ENCODE data around the gene KIF16B. TPM values are rescaled to one million over a fixed set of nuclear protein-coding genes. Genes with fewer than 3 reads are reported as not detected.

KIF16B gene
- total RNA-seq, 1 experiment from 2014 or later: 7.0 TPM

DNA sequence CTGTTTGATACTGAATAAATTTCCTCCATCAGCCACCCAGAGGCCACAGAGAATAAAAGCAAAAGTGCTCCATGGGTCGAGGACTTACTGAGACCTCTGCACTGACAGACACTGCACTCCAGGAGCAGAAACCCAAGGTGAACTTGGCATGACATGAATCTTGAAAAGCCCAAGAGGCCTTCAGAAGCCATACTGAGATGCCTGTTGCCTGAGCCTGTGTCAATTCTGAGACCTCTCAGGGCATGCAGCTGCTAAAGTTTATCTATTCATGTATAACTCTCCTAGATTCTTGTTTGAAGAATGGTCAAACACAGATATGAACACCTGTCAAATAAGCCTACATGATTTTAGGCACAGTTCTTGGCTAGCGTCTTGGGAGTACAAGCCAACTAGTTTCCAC lies 145.7 kb downstream of the KIF16B start:
- no peaks in the 10 kb centered on the region for H3K79me2 ChIP-seq (ENCODE audit: insufficient read depth, low read length)
- H3K36me3 ChIP-seq (ENCODE audit: control insufficient read depth in 1 of 2, insufficient read depth in 2 of 2, low read length in 2 of 2): no peaks in the 10 kb centered on the region
- RAD21 ChIA-PET (ENCODE audit: low non-redundant PET in 1 of 2, low total read pairs in 2 of 2, uncharacterized antibody in 2 of 2, unreplicated experiment in 2 of 2): no interaction called here
- CTCF ChIA-PET: no interaction called here
- POLR2A ChIA-PET: no interaction called here
- no peaks in the 10 kb centered on the region for H3K27me3 ChIP-seq (ENCODE audit: insufficient read depth, low read length)
- TF ChIP-seq, protein P1, sequence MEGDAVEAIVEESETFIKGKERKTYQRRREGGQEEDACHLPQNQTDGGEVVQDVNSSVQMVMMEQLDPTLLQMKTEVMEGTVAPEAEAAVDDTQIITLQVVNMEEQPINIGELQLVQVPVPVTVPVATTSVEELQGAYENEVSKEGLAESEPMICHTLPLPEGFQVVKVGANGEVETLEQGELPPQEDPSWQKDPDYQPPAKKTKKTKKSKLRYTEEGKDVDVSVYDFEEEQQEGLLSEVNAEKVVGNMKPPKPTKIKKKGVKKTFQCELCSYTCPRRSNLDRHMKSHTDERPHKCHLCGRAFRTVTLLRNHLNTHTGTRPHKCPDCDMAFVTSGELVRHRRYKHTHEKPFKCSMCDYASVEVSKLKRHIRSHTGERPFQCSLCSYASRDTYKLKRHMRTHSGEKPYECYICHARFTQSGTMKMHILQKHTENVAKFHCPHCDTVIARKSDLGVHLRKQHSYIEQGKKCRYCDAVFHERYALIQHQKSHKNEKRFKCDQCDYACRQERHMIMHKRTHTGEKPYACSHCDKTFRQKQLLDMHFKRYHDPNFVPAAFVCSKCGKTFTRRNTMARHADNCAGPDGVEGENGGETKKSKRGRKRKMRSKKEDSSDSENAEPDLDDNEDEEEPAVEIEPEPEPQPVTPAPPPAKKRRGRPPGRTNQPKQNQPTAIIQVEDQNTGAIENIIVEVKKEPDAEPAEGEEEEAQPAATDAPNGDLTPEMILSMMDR (IDR thresholded peaks at IDR 0.05 in 2 of 3, conservative IDR thresholded peaks at IDR 0.05 in 1 of 3; ENCODE audit: borderline replicate concordance in 1 of 3, insufficient read depth in 1 of 3, low read depth in 2 of 3, low read length in 2 of 3): no peak
- TF ChIP-seq FOSL1 (IDR thresholded peaks at IDR 0.05; ENCODE audit: low read depth): no peak
- TF ChIP-seq SRF (IDR thresholded peaks at IDR 0.05; ENCODE audit: low read depth): no peak
- TF ChIP-seq, protein P2, sequence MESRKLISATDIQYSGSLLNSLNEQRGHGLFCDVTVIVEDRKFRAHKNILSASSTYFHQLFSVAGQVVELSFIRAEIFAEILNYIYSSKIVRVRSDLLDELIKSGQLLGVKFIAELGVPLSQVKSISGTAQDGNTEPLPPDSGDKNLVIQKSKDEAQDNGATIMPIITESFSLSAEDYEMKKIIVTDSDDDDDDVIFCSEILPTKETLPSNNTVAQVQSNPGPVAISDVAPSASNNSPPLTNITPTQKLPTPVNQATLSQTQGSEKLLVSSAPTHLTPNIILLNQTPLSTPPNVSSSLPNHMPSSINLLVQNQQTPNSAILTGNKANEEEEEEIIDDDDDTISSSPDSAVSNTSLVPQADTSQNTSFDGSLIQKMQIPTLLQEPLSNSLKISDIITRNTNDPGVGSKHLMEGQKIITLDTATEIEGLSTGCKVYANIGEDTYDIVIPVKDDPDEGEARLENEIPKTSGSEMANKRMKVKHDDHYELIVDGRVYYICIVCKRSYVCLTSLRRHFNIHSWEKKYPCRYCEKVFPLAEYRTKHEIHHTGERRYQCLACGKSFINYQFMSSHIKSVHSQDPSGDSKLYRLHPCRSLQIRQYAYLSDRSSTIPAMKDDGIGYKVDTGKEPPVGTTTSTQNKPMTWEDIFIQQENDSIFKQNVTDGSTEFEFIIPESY (IDR thresholded peaks at IDR 0.05; ENCODE audit: extremely low read depth, insufficient replicate concordance, low read length): no peak
- TF ChIP-seq JUND (IDR thresholded peaks at IDR 0.05): no peak
- no peak for TF ChIP-seq EGR1 (IDR thresholded peaks at IDR 0.05; ENCODE audit: low read depth)
- no peak for TF ChIP-seq SIN3A (IDR thresholded peaks at IDR 0.05; ENCODE audit: low read depth)
- TF ChIP-seq SP1 (IDR thresholded peaks at IDR 0.05; ENCODE audit: low read depth): no peak
- no peaks in the 10 kb centered on the region for H3K9me3 ChIP-seq (ENCODE audit: control insufficient read depth in 1 of 2, insufficient read depth in 1 of 2, low read depth in 1 of 2, low read length in 2 of 2)
- H3K9me2 ChIP-seq (ENCODE audit: insufficient read depth): no peaks in the 10 kb centered on the region
- no peak overlapping the region for H3K9ac ChIP-seq (ENCODE audit: low read length)
- no peak overlapping the region for H3K4me3 ChIP-seq (replicated peaks in 1 of 2; ENCODE audit: low read depth in 1 of 2, low read length in 2 of 2)
- H4K20me1 ChIP-seq (ENCODE audit: insufficient read depth): no peaks in the 10 kb centered on the region
- ATAC-seq (no peak), DNase-seq (ENCODE audit: low read depth, low spot score) (no peak)
- H3K4me2 ChIP-seq (ENCODE audit: low read length): no peak overlapping the region
- BruUV-seq (replicated peaks): no TSS peak
- H2AFZ ChIP-seq (ENCODE audit: low read depth, low read length, poor library complexity, severe bottlenecking): no peak overlapping the region
- H3K27ac ChIP-seq (ENCODE audit: low read depth, low read length): no peak overlapping the region
- intact Hi-C loops (cut with micrococcal nuclease): loop anchor here (10.0 kb wide), 1 partner anchor 163 kb away; no protein-coding TSS in a partner anchor
- no peaks in the 10 kb centered on the region for H3K4me1 ChIP-seq (ENCODE audit: control insufficient read depth in 1 of 2, insufficient read depth in 2 of 2, low read length in 2 of 2)
